ENCODE data around the gene TTYH2. TPM values are rescaled to one million over a fixed set of nuclear protein-coding genes. Genes with fewer than 3 reads are reported as not detected.

Gene TTYH2
- total RNA-seq, 6 donors from 2014 or later: 2.4 to 10.5 (median 8.0) TPM

GRCh38 chr17:74282587-74283370, 69.4 kb downstream of the TTYH2 start:
- no peaks in the 10 kb centered on the region for H3K9me3 ChIP-seq
- H3K27ac ChIP-seq: peak overlapping the region in 1 of 4 donors; percentile 35
- H3K27me3 ChIP-seq: no peaks in the 10 kb centered on the region
- H3K4me1 ChIP-seq: peaks cover 0 to 4% (median 2%) of the 10 kb centered on the region in 4 donors
- ATAC-seq (ENCODE audit: low FRiP score in 2 of 2) (peak in 1 of 2 donors; percentile 31), DNase-seq (no peak)
- WGBS, 2 donors: 39 to 41% methylated on average over 9 of the region's 9 CpGs
- TF ChIP-seq POLR2A (IDR thresholded peaks at IDR 0.05) (no peak), EP300 (IDR thresholded peaks at IDR 0.05) (no peak), POLR2AphosphoS5 (IDR thresholded peaks at IDR 0.05) (no peak), CTCF (IDR thresholded peaks at IDR 0.05) (no peak)
- H3K36me3 ChIP-seq: no peaks in the 10 kb centered on the region
- H3K4me3 ChIP-seq: no peak overlapping the region

GRCh38 chr17:74283371-74283673, 70.0 kb downstream of the TTYH2 start:
- 77 to 82% methylated on average over 4 of the region's 4 CpGs for WGBS, 2 donors
- no peak overlapping the region for H3K27ac ChIP-seq
- ATAC-seq (ENCODE audit: low FRiP score in 2 of 2): no peak

GRCh38 chr17:74287031-74287602, 73.7 kb downstream of the TTYH2 start:
- H3K36me3 ChIP-seq: no peaks in the 10 kb centered on the region
- ATAC-seq (ENCODE audit: low FRiP score in 2 of 2) (no peak), DNase-seq (no peak)
- WGBS, 2 donors: 88 to 91% methylated on average over 13 to 14 of the region's 14 CpGs
- H3K27ac ChIP-seq: no peak overlapping the region
- no peak for TF ChIP-seq POLR2A (IDR thresholded peaks at IDR 0.05)
- no peak for TF ChIP-seq CTCF (IDR thresholded peaks at IDR 0.05)
- TF ChIP-seq EP300 (IDR thresholded peaks at IDR 0.05): no peak
- TF ChIP-seq POLR2AphosphoS5 (IDR thresholded peaks at IDR 0.05): no peak
- peaks cover 0 to 4% (median 2%) of the 10 kb centered on the region in 4 donors for H3K4me1 ChIP-seq
- H3K27me3 ChIP-seq: no peaks in the 10 kb centered on the region
- H3K4me3 ChIP-seq: no peak overlapping the region
- H3K9me3 ChIP-seq: no peaks in the 10 kb centered on the region

More at GRCh38 chr17:74283371-74283673, 70.0 kb downstream of the TTYH2 start:
- TF ChIP-seq POLR2A (IDR thresholded peaks at IDR 0.05): no peak
- no peak for TF ChIP-seq POLR2AphosphoS5 (IDR thresholded peaks at IDR 0.05)
- no peak for TF ChIP-seq CTCF (IDR thresholded peaks at IDR 0.05)
- no peak overlapping the region for H3K4me3 ChIP-seq
- peaks cover 0 to 4% (median 2%) of the 10 kb centered on the region in 4 donors for H3K4me1 ChIP-seq
- H3K27me3 ChIP-seq: no peaks in the 10 kb centered on the region
- no peaks in the 10 kb centered on the region for H3K9me3 ChIP-seq
- DNase-seq: no peak
- H3K36me3 ChIP-seq: no peaks in the 10 kb centered on the region

- no peak overlapping the region for H3K27ac ChIP-seq
- H3K9me3 ChIP-seq: no peaks in the 10 kb centered on the region
- DNase-seq (no peak), ATAC-seq (ENCODE audit: low FRiP score in 2 of 2) (peak in 1 of 2 donors; percentile 9)
- H3K4me3 ChIP-seq: no peak overlapping the region
- H3K4me1 ChIP-seq: peaks cover 0 to 3% (median 0%) of the 10 kb centered on the region in 4 donors
- no peak for TF ChIP-seq POLR2A (IDR thresholded peaks at IDR 0.05)
- TF ChIP-seq EP300 (IDR thresholded peaks at IDR 0.05): no peak
- no peak for TF ChIP-seq CTCF (IDR thresholded peaks at IDR 0.05)
- no peak for TF ChIP-seq POLR2AphosphoS5 (IDR thresholded peaks at IDR 0.05)
- 66 to 82% methylated on average over 5 of the region's 5 CpGs for WGBS, 2 donors
- H3K27me3 ChIP-seq: no peaks in the 10 kb centered on the region
- no peaks in the 10 kb centered on the region for H3K36me3 ChIP-seq
Observed at GRCh38 chr17:74288785-74289184, 75.4 kb downstream of the TTYH2 start.

All from upper lobe of left lung (tissue), 6 donors.